NB4 (cell line): ENCODE results near the gene TFAP2C.

Experiments
- DNase-seq: peaks from one replicate; pipeline ENCODE4 v3.0.0; 2010; ENCODE audit warnings: low read depth
- H3K4me3 ChIP-seq: one replicate; pipeline ENCODE4 v1.5.1; 2011; ENCODE audit warnings: mild to moderate bottlenecking, low read depth, low read length, moderate library complexity
- MYC ChIP-seq: IDR thresholded peaks from 2 replicates; pipeline ENCODE4 v1.6.1; 2011; ENCODE audit warnings: low read depth, low read length
- POLR2A ChIP-seq: IDR thresholded peaks from 2 replicates; pipeline ENCODE4 v1.6.1; 2011; ENCODE audit warnings: mild to moderate bottlenecking; ENCODE audit not compliant: insufficient read length; ENCODE audit errors: extremely low read depth
- TF ChIP-seq, protein P1 (sequence below): IDR thresholded peaks from 2 replicates; pipeline ENCODE4 v1.6.1; 2011; ENCODE audit warnings: low read depth, low read length
- TF ChIP-seq, protein P2 (sequence below): IDR thresholded peaks from one replicate; pipeline ENCODE4 v1.5.1; 2012; ENCODE audit warnings: low read depth, low read length

Gene TFAP2C

DNA sequence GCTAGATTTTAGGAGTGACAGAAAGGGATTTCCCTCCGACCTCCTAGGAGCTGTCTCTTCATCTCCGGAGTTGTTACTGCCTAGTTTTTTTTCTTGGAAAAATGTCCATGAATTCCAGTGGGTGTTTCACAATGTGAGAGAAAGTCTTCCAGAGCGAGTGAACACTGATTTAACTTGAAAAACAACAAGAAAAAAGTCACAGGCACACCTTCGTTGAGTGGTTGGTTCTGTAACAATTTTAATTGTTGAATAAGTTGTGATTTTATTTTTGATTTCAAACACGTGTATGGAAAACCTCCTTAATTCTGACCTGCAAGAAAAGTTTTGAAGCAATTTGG lies 2.9 kb downstream of the TFAP2C start:
- TF ChIP-seq POLR2A: no peak
- TF ChIP-seq MYC: no peak
- TF ChIP-seq, protein P1, sequence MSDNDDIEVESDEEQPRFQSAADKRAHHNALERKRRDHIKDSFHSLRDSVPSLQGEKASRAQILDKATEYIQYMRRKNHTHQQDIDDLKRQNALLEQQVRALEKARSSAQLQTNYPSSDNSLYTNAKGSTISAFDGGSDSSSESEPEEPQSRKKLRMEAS: no peak
- TF ChIP-seq, protein P2, sequence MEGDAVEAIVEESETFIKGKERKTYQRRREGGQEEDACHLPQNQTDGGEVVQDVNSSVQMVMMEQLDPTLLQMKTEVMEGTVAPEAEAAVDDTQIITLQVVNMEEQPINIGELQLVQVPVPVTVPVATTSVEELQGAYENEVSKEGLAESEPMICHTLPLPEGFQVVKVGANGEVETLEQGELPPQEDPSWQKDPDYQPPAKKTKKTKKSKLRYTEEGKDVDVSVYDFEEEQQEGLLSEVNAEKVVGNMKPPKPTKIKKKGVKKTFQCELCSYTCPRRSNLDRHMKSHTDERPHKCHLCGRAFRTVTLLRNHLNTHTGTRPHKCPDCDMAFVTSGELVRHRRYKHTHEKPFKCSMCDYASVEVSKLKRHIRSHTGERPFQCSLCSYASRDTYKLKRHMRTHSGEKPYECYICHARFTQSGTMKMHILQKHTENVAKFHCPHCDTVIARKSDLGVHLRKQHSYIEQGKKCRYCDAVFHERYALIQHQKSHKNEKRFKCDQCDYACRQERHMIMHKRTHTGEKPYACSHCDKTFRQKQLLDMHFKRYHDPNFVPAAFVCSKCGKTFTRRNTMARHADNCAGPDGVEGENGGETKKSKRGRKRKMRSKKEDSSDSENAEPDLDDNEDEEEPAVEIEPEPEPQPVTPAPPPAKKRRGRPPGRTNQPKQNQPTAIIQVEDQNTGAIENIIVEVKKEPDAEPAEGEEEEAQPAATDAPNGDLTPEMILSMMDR: no peak

DNA sequence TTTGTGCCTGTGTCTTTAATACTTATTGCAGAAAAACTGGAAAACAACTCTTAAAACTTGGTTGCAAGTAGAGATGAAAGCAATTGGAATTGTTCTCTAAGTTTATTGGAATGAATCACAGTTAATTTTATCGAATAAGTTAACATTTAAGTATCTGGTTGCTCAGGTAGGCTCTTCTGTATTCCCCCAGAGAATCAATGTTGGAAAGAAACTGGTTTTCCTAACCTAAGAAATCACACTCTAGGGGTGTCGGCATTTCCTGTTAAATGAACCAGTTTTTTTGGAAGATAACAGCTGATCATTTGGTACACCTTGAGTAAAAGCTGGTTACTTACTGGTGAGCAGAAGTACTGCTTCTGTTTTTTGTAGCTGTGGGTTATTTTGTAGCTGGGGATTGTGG lies 5.2 kb downstream of the TFAP2C start:
- no peak overlapping the region for H3K4me3 ChIP-seq
- TF ChIP-seq, protein P1: no peak
- no peak for TF ChIP-seq POLR2A
- no peak for TF ChIP-seq MYC
- TF ChIP-seq, protein P2: no peak

More for the DNA sequence above, 2.9 kb downstream of the TFAP2C start:
- DNase-seq: no peak
- no peak overlapping the region for H3K4me3 ChIP-seq

DNA sequence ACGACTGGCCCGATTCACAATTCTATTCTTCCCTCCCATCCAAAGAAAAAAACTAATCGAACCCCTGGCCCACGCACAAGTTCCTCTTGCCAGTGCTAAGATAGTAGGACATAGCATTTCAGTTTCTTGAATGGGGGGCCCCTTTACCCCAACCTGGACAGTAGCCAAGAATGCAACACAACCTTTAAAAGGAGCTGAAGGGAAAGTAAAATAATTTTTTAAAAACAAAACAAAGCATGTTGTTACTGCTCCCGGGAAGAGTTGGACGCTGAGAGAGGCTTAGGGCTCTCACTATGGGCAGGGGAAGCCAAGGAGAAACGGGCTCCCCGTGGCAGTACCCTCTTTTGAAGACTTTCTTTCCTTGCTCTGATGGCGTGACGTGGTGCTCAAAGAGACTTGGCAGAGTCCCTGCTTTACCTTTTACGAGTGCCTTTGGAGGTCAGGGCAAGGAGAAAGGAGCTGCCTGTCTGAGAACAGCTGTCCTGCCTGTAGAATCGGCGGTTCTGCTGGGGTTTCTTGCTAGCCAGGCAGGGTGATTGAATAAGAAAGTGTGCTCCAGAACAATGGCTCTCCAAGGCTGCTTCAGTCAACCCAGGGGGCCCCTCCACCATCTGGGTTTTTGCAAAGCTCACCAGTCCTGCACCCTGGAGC lies 5.8 kb downstream of the TFAP2C start:
- TF ChIP-seq, protein P1: no peak
- TF ChIP-seq, protein P2: no peak
- TF ChIP-seq POLR2A: no peak
- no peak for TF ChIP-seq MYC
- DNase-seq: no peak
- no peak overlapping the region for H3K4me3 ChIP-seq

More for the DNA sequence above, 5.2 kb downstream of the TFAP2C start:
- DNase-seq: no peak

DNA sequence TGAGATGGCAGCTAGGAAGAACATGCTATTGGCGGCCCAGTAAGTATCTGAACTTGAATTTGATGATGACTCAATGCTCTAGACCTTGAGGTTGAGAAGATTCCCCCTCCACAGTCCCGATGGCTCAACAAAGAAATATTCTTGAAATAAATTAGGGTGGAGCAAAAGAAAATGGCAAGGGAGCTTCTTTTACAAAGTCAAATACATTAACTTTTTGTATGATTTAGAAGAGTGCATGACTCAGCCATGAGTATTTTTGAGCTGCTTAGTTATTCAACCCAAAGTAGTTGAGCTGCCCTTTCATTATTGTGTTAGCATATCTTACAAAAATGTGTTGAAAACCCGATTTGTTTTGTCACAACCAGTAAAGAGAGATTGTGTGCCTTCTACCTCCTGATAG lies 7.6 kb downstream of the TFAP2C start:
- no peak for DNase-seq
- H3K4me3 ChIP-seq: no peak overlapping the region
- TF ChIP-seq, protein P1: no peak
- TF ChIP-seq MYC: no peak
- TF ChIP-seq, protein P2: no peak
- no peak for TF ChIP-seq POLR2A

DNA sequence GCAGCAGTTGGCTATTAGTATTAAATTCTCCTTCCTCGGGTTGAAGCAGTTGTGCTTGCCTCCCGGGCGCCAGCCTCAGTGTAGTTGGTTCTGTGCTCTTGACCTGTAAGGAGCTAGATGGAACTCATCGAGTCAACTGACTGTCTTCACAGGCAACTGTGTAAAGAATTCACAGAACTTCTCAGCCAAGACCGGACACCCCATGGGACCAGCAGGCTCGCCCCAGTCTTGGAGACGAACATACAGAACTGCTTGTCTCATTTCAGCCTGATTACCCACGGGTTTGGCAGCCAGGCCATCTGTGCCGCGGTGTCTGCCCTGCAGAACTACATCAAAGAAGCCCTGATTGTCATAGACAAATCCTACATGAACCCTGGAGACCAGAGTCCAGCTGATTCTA lies 8.5 kb downstream of the TFAP2C start:
- TF ChIP-seq MYC (no peak), POLR2A (no peak)
- TF ChIP-seq, protein P2: no peak
- TF ChIP-seq, protein P1: no peak
- no peak for DNase-seq
- H3K4me3 ChIP-seq: no peak overlapping the region

DNA sequence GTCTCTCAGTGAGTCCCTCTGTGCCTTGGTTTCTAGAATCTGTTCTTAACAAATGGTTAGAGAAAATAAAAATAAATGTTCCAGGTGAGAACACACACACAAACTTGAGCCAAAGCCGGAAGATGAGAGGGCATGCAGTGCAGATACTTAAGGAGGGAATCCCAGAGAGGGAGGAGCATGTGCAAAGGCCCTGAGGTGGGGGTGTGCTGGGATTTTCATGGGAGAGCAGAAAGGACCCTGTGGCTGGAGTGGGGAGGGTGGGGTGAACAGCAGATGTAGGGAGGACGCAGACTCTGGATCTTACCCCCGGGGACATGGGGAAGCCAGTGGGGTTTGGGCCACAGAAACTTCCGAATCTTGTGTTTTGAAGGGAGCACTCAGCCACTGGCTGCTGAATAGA lies 17.5 kb downstream of the TFAP2C start:
- DNase-seq: no peak
- no peak for TF ChIP-seq POLR2A
- TF ChIP-seq, protein P1: no peak
- TF ChIP-seq, protein P2: no peak
- no peak for TF ChIP-seq MYC
- H3K4me3 ChIP-seq: no peak overlapping the region
